ENCODE results near the gene MEI4.
"Not testable (repeated sequence)": the region's sequence is repeated elsewhere in the genome, so short reads cannot be mapped to it uniquely, and the experiment has no call there.

MEI4 gene

DNA sequence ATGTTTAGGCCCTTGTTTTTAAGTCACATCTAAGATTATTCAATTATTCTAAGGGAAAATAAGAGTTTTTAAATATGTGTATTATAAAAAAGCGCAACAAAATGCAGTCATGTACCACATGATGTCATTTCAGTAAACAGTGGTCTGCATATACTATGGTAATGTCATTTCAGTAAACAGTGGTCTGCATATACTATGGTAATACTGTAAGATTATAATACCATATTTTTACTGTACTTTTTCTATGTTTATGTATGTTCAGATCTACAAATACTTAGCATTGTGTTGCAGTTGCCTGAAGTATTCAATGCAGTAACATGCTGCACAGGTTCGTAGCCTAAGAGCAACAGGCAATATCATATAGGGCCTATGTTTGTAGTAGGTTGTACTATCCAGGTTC, 21.4 kb downstream of the MEI4 start:
- no peak overlapping the region for H3K4me3 ChIP-seq (replicated peaks in 1 of 2; ENCODE audit: low read depth in 2 of 2, low read length in 2 of 2)
- TF ChIP-seq, protein P1, sequence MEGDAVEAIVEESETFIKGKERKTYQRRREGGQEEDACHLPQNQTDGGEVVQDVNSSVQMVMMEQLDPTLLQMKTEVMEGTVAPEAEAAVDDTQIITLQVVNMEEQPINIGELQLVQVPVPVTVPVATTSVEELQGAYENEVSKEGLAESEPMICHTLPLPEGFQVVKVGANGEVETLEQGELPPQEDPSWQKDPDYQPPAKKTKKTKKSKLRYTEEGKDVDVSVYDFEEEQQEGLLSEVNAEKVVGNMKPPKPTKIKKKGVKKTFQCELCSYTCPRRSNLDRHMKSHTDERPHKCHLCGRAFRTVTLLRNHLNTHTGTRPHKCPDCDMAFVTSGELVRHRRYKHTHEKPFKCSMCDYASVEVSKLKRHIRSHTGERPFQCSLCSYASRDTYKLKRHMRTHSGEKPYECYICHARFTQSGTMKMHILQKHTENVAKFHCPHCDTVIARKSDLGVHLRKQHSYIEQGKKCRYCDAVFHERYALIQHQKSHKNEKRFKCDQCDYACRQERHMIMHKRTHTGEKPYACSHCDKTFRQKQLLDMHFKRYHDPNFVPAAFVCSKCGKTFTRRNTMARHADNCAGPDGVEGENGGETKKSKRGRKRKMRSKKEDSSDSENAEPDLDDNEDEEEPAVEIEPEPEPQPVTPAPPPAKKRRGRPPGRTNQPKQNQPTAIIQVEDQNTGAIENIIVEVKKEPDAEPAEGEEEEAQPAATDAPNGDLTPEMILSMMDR (IDR thresholded peaks at IDR 0.05; ENCODE audit: low read depth, low read length) = no peak
- DNase-seq (ENCODE audit: low read depth in 2 of 2) = no peak

DNA sequence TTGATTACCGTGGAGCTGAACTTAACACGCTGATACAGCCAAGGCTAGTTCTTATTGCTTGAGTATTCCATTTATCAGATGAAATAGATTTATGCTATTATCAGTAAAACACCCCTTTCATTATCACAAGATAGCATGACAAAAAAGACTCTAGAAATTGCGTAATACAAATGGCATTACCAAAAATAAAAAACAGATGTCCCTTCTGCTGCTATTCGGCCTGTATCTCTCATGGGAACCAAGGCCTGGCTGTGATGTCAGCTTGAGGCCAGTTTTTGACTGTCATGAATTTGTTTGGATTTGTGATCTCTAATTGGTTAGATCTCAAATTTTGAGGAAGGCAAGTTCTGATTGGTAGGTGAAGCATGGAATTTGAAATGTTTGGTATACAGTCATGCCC, 25.2 kb downstream of the MEI4 start:
- TF ChIP-seq, protein P1 (IDR thresholded peaks at IDR 0.05; ENCODE audit: low read depth, low read length) = no peak
- no peak for DNase-seq (ENCODE audit: low read depth in 2 of 2)
- H3K4me3 ChIP-seq (replicated peaks in 1 of 2; ENCODE audit: low read depth in 2 of 2, low read length in 2 of 2) = no peak overlapping the region

DNA sequence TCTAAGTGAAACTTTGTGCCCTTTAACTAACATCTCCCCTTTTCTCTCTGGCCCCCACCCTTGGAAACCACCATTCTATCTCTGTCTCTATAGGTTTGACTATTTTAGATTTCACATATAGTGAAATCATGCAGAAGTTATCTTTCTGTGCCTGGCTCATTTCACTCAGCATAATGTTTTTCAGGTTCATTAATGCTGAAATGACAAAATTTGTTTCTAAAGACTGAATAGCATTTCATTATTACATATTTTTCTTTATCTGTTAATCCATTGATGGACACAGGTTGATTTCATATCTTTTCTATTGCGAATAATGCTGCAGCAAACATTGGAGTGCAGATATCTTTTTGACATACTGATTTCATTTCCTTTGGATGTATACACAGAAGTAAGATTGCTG, 30.7 kb downstream of the MEI4 start:
- TF ChIP-seq, protein P1 (IDR thresholded peaks at IDR 0.05; ENCODE audit: low read depth, low read length) = no peak
- H3K4me3 ChIP-seq (replicated peaks in 1 of 2; ENCODE audit: low read depth in 2 of 2, low read length in 2 of 2) = no peak overlapping the region
- DNase-seq (ENCODE audit: low read depth in 2 of 2) = no peak

DNA sequence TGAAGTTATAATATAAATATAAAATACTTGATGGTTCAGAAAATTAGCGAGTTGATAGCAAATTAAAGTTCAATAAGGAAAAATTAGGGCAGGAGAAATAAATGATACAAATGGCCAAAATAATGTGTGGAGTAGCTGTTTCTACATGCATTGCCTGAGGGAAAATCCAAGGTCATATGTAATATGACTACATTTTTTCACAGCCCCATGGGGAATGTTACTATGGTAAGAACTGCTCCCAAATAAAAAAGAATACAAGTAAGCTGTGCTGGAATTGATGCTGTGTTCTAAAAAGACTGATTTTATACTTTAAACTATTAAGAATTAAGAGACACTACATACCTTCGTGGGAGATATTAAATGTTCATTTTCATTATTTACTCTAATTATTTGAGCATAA, 34.1 kb downstream of the MEI4 start:
- DNase-seq (ENCODE audit: low read depth in 2 of 2) = no peak
- no peak overlapping the region for H3K4me3 ChIP-seq (replicated peaks in 1 of 2; ENCODE audit: low read depth in 2 of 2, low read length in 2 of 2)
- TF ChIP-seq, protein P1 (IDR thresholded peaks at IDR 0.05; ENCODE audit: low read depth, low read length) = no peak

DNA sequence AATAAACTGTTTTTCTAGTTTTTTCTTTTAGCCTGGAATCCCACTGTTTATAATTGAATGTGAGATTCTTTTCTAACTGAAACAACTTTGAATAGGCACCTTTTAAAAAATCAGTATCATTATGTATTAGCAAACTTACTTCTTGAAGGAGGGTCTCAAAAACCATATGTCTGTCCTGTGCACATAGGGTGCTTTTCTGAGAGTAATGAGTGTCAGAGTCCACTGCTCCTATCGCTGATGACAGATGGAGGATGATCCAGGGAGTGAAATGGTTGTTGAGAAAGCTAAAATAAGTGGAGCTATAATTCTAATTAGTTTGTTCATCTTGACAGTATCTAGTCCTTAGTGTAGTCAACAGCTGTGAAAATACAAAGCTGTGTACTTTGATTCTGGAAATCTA, 35.8 kb downstream of the MEI4 start:
- TF ChIP-seq, protein P1 (IDR thresholded peaks at IDR 0.05; ENCODE audit: low read depth, low read length) = no peak
- H3K4me3 ChIP-seq (replicated peaks in 1 of 2; ENCODE audit: low read depth in 2 of 2, low read length in 2 of 2) = no peak overlapping the region
- DNase-seq (ENCODE audit: low read depth in 2 of 2) = no peak

DNA sequence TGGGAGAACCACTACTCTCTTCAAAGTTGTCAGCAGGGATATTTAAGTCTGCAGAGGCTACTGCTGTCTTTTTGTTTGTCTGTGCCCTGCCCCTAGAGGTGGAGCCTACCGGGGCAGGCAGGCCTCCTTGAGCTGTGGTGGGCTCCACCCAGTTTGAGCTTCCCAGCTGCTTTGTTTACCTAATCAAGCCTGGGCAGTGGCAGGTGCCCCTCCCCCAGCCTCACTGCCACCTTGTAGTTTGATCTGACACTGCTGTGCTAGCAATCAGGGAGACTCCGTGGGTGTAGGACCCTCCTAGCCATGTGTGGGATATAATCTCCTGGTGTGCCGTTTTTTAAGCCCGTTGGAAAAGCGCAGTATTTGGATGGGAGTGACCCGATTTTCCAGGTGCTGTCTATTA, 47.3 kb downstream of the MEI4 start:
- not testable (repeated sequence) for DNase-seq (ENCODE audit: low read depth in 2 of 2)

DNA sequence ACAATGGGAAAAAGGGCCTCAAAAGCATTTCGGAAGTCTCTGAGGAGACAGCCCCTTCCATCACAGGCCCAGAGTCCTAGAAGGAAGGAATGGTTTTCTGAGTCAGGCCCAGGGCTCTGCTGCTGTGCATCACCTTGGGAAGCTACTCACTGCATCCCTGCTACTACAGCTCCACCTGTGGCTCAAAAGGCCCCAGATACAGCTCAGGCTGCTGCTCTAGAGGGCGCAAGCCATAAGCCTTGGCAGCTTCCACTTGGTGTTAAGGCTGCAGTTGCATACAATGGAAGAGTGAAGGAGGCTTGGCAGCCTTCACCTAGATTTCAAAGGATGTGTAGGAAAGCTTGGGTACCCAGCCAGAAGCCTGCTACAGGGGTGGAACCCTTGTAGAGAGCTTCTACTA, 54.8 kb downstream of the MEI4 start:
- TF ChIP-seq, protein P1 (IDR thresholded peaks at IDR 0.05; ENCODE audit: low read depth, low read length) = no peak
- DNase-seq (ENCODE audit: low read depth in 2 of 2) = no peak
- H3K4me3 ChIP-seq (replicated peaks in 1 of 2; ENCODE audit: low read depth in 2 of 2, low read length in 2 of 2) = no peak overlapping the region

More for the DNA sequence above, 47.3 kb downstream of the MEI4 start:
- not testable (repeated sequence) for H3K4me3 ChIP-seq (replicated peaks in 1 of 2; ENCODE audit: low read depth in 2 of 2, low read length in 2 of 2)
